Measurements from ENCODE around the gene NDUFB11. TPM values are rescaled to one million over a fixed set of nuclear protein-coding genes. Genes with fewer than 3 reads are reported as not detected.

Gene NDUFB11
- total and polyA plus RNA-seq, 2 donors (not counting 1 experiment from before 2014, with no cell fraction given) = 38.9 to 72.7 TPM

DNA sequence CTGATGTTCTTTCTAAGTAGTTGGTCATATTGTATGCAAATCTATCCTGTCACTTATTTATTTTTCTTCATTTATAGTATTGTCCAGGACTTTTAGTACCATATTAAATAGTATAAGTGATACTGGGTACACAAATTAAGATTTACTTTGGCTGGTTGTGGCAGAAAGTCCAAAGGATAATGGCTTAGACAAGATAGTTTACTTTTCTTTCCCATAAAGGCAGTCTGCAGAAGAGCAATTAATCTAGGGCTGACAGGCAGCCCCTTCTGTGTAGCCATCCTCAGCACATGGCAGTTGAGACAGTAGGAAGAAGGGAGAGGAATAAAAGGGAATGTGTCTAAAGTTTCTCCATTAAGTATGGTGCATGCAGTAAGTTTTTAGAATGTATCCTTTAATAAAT, 6.9 kb upstream of the NDUFB11 start:
- no peaks in the 10 kb centered on the region for H3K4me1 ChIP-seq (ENCODE audit: control insufficient read depth, extremely low read depth, insufficient read depth, low read length)
- DNase-seq (ENCODE audit: low read depth in 2 of 2) = no peak

DNA sequence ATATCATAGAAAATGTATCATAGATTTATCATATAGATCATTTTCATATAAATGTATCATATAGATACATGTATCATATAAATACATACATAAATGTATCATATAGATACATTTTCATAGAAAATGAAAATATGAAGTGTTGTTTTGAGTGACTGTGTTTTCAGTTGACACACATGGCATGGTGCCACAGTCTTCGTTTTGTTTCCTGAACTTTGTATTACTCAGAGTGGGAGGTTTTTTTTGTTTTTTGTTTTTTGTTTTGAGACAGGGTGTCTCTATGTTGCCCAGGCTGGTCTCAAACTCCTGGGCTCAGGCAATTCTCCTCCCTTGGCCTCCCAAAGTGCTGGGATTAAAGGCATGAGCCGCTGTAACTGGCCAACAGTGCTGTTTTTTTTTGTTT, 4.4 kb upstream of the NDUFB11 start:
- H2AFZ ChIP-seq (ENCODE audit: low read length) = no peak overlapping the region
- no peak overlapping the region for H3K9ac ChIP-seq (ENCODE audit: insufficient read depth, low read length)
- TF ChIP-seq, protein P1, sequence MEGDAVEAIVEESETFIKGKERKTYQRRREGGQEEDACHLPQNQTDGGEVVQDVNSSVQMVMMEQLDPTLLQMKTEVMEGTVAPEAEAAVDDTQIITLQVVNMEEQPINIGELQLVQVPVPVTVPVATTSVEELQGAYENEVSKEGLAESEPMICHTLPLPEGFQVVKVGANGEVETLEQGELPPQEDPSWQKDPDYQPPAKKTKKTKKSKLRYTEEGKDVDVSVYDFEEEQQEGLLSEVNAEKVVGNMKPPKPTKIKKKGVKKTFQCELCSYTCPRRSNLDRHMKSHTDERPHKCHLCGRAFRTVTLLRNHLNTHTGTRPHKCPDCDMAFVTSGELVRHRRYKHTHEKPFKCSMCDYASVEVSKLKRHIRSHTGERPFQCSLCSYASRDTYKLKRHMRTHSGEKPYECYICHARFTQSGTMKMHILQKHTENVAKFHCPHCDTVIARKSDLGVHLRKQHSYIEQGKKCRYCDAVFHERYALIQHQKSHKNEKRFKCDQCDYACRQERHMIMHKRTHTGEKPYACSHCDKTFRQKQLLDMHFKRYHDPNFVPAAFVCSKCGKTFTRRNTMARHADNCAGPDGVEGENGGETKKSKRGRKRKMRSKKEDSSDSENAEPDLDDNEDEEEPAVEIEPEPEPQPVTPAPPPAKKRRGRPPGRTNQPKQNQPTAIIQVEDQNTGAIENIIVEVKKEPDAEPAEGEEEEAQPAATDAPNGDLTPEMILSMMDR (conservative IDR thresholded peaks at IDR 0.05 in 1 of 2, IDR thresholded peaks at IDR 0.05 in 1 of 2; ENCODE audit: low read depth in 1 of 2, low read length in 2 of 2) = no peak
- TF ChIP-seq EZH2 (IDR thresholded peaks at IDR 0.05; ENCODE audit: low read length, missing control alignments) = no peak
- peaks cover 74% of the 10 kb centered on the region for H3K79me2 ChIP-seq (ENCODE audit: control insufficient read depth, insufficient read depth, low read length)
- H3K9me3 ChIP-seq (ENCODE audit: control insufficient read depth, insufficient read depth, low read depth, low read length) = no peaks in the 10 kb centered on the region
- H3K27ac ChIP-seq (ENCODE audit: insufficient read depth, low read length) = no peak overlapping the region
- no peak overlapping the region for H3K4me3 ChIP-seq (replicated peaks in 1 of 4; ENCODE audit: control extremely low read depth in 1 of 4, insufficient read depth in 1 of 4, low read depth in 3 of 4, low read length in 4 of 4)
- H4K20me1 ChIP-seq (ENCODE audit: control insufficient read depth, extremely low read depth, insufficient read depth, low read length) = no peaks in the 10 kb centered on the region
- H3K27me3 ChIP-seq (ENCODE audit: control insufficient read depth, insufficient read depth, low read length) = no peaks in the 10 kb centered on the region
- no peaks in the 10 kb centered on the region for H3K4me1 ChIP-seq (ENCODE audit: control insufficient read depth, extremely low read depth, insufficient read depth, low read length)
- no peaks in the 10 kb centered on the region for H3K36me3 ChIP-seq (ENCODE audit: control insufficient read depth, insufficient read depth, low read length)
- H3K4me2 ChIP-seq (ENCODE audit: extremely low read depth, insufficient read depth, low read length) = no peak overlapping the region
- DNase-seq (ENCODE audit: low read depth in 2 of 2) = no peak

More for the DNA sequence above, 6.9 kb upstream of the NDUFB11 start:
- Histone ChIP-seq H3K9me3 (ENCODE audit: control insufficient read depth, insufficient read depth, low read depth, low read length) (no peaks in the 10 kb centered on the region), H3K9ac (ENCODE audit: insufficient read depth, low read length) (no peak overlapping the region), H3K4me2 (ENCODE audit: extremely low read depth, insufficient read depth, low read length) (no peak overlapping the region), H3K79me2 (ENCODE audit: control insufficient read depth, insufficient read depth, low read length) (peaks cover 72% of the 10 kb centered on the region), H3K27ac (ENCODE audit: insufficient read depth, low read length) (no peak overlapping the region), H3K4me3 (replicated peaks in 1 of 4; ENCODE audit: control extremely low read depth in 1 of 4, insufficient read depth in 1 of 4, low read depth in 3 of 4, low read length in 4 of 4) (no peak overlapping the region), H4K20me1 (ENCODE audit: control insufficient read depth, extremely low read depth, insufficient read depth, low read length) (no peaks in the 10 kb centered on the region), H3K27me3 (ENCODE audit: control insufficient read depth, insufficient read depth, low read length) (no peaks in the 10 kb centered on the region), H3K36me3 (ENCODE audit: control insufficient read depth, insufficient read depth, low read length) (no peaks in the 10 kb centered on the region), H2AFZ (ENCODE audit: low read length) (no peak overlapping the region)
- no peak for TF ChIP-seq EZH2 (IDR thresholded peaks at IDR 0.05; ENCODE audit: low read length, missing control alignments)
- TF ChIP-seq, protein P1 (conservative IDR thresholded peaks at IDR 0.05 in 1 of 2, IDR thresholded peaks at IDR 0.05 in 1 of 2; ENCODE audit: low read depth in 1 of 2, low read length in 2 of 2) = no peak

DNA sequence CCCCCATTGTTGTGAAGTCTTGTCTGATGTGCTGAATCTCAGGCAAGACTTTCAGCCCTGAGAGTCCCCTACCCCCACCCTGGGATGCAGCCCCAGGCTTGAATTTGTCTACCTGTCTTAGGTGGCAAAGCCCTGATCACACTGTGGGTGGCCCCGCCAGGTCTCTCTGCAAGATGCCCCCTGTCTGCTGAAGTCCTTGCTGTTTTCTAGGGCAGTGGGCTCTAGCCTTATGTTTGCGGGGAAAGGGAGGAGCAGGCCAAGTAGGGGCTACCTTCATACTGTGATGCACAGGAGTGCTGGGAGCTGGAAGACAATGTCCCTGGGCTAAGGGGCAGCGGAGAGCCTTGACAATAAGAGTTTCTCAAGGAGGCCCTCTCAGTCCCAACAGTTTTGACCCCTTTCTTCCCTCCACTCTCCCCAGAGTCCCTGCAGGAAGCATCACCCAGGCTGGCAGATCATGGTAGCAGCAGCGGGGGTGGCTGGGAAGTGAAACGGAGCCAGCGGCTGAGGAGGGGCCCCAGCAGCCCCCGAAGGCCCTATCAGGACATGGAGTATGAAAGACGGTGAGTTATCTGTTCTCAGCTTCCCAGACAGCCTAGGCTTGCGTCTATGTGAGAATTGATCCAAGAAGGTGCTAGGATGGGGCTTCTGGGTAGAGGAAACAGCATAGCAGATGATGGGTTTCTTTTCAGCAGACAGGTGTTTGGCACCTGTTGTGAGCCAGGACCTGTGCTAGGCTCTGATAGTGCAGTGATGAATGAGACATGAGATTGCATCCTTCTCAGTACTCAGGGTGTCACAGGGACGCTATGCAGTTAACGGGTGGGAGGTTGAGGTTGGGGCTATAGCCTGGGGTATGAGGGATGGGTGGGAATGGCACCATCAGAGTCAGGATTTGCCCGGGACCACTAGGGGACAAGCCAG, 2.7 kb upstream of the NDUFB11 start:
- peaks cover 71% of the 10 kb centered on the region for H3K79me2 ChIP-seq (ENCODE audit: control insufficient read depth, insufficient read depth, low read length)
- no peak overlapping the region for H3K9ac ChIP-seq (ENCODE audit: insufficient read depth, low read length)
- H4K20me1 ChIP-seq (ENCODE audit: control insufficient read depth, extremely low read depth, insufficient read depth, low read length) = no peaks in the 10 kb centered on the region
- no peak overlapping the region for H2AFZ ChIP-seq (ENCODE audit: low read length)
- H3K27ac ChIP-seq (ENCODE audit: insufficient read depth, low read length) = no peak overlapping the region
- H3K4me2 ChIP-seq (ENCODE audit: extremely low read depth, insufficient read depth, low read length) = peak overlapping the region; percentile 92
- TF ChIP-seq, protein P1 (conservative IDR thresholded peaks at IDR 0.05 in 1 of 2, IDR thresholded peaks at IDR 0.05 in 1 of 2; ENCODE audit: low read depth in 1 of 2, low read length in 2 of 2) = no peak
- TF ChIP-seq EZH2 (IDR thresholded peaks at IDR 0.05; ENCODE audit: low read length, missing control alignments) = no peak
- no peak for DNase-seq (ENCODE audit: low read depth in 2 of 2)
- no peaks in the 10 kb centered on the region for H3K4me1 ChIP-seq (ENCODE audit: control insufficient read depth, extremely low read depth, insufficient read depth, low read length)
- peak overlapping the region; percentile 50 to 85 (median 68) for H3K4me3 ChIP-seq (replicated peaks in 1 of 4; ENCODE audit: control extremely low read depth in 1 of 4, insufficient read depth in 1 of 4, low read depth in 3 of 4, low read length in 4 of 4)
- no peaks in the 10 kb centered on the region for H3K27me3 ChIP-seq (ENCODE audit: control insufficient read depth, insufficient read depth, low read length)
- no peaks in the 10 kb centered on the region for H3K36me3 ChIP-seq (ENCODE audit: control insufficient read depth, insufficient read depth, low read length)
- no peaks in the 10 kb centered on the region for H3K9me3 ChIP-seq (ENCODE audit: control insufficient read depth, insufficient read depth, low read depth, low read length)

Data from fibroblast of lung (primary cell).